ENCODE results near the gene RTEL1. TPM values are rescaled to one million over a fixed set of nuclear protein-coding genes. Genes with fewer than 3 reads are reported as not detected.

The RTEL1 gene
- total RNA-seq, 1 donor from 2014 or later = 17.7 TPM

DNA sequence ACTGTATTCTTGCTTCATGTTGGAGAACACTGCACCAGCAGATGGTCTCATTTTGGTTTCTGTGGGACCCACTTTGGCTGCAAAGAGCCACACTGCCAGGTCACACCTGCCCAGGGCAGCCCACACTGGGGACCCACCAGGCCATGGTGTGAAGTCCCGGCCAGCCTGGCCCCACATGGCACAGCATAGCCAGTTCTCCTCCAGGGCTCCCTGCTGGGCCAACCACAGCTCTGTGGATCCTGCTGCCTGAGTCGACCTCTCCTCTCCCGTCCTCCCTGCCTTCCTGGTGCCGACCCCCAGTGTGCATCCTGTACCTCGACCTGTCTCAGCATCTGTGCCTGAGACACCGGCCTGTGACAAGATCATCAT, 46.6 kb downstream of the RTEL1 start:
- H3K9me3 ChIP-seq = no peaks in the 10 kb centered on the region
- H3K4me3 ChIP-seq = no peak overlapping the region
- TF ChIP-seq POLR2AphosphoS5 (IDR thresholded peaks at IDR 0.05; ENCODE audit: insufficient read depth in 1 of 2, low read depth in 1 of 2) (no peak), POLR2A (IDR thresholded peaks at IDR 0.05) (no peak)
- TF ChIP-seq, protein P1, sequence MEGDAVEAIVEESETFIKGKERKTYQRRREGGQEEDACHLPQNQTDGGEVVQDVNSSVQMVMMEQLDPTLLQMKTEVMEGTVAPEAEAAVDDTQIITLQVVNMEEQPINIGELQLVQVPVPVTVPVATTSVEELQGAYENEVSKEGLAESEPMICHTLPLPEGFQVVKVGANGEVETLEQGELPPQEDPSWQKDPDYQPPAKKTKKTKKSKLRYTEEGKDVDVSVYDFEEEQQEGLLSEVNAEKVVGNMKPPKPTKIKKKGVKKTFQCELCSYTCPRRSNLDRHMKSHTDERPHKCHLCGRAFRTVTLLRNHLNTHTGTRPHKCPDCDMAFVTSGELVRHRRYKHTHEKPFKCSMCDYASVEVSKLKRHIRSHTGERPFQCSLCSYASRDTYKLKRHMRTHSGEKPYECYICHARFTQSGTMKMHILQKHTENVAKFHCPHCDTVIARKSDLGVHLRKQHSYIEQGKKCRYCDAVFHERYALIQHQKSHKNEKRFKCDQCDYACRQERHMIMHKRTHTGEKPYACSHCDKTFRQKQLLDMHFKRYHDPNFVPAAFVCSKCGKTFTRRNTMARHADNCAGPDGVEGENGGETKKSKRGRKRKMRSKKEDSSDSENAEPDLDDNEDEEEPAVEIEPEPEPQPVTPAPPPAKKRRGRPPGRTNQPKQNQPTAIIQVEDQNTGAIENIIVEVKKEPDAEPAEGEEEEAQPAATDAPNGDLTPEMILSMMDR (IDR thresholded peaks at IDR 0.05) = no peak
- peaks cover 0 to 21% of the 10 kb centered on the region in 2 donors for H3K36me3 ChIP-seq
- intact Hi-C loops (cut with DNase I) = no loop called here
- H3K4me1 ChIP-seq = peaks cover 28% of the 10 kb centered on the region
- no peak overlapping the region for H3K27ac ChIP-seq
- DNase-seq (ENCODE audit: extremely low spot score in 2 of 2) = no peak
- no peaks in the 10 kb centered on the region for H3K27me3 ChIP-seq

DNA sequence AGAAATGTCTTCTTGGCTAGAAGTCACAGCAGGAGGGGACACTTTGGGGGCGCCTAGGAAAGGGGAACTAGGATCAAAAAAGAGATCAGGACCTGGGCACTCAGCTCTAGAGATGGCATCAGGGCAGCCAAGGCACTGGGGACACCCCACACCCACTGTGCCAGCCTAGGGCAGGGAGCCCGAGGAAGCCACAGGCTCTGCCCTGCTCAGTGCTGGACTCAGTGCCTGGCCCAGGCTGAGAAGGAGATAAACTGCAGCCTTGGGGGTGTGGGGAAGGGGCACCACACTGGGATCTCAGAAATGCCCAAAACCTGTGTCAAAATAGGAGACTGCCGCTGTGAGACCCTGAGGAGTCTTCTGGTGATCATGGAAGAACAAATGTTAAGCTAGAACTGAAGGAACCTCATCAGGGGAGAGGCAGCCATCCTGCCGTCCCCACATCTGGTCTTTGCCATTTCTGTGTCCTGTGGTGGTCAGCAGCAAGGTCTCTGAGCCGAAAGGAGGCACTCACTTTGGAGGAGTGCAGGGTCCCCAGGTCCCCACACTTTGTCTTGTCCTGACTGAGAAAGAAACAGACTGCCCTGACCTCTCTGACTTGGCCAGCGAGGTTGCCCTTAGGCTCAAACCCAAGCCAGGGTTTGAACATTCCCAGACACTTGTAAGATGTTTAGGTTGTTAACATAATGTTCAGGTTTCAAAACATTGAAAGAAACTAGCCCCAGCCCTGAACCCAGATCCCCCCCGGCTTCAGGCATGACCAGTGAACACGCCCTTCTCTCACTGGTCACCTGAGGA, 47.3 kb downstream of the RTEL1 start:
- H3K4me1 ChIP-seq = peaks cover 26% of the 10 kb centered on the region
- DNase-seq (ENCODE audit: extremely low spot score in 2 of 2) = no peak
- no peak overlapping the region for H3K27ac ChIP-seq
- no peaks in the 10 kb centered on the region for H3K9me3 ChIP-seq
- intact Hi-C loops (cut with DNase I) = no loop called here
- TF ChIP-seq POLR2AphosphoS5 (IDR thresholded peaks at IDR 0.05; ENCODE audit: insufficient read depth in 1 of 2, low read depth in 1 of 2) (no peak), POLR2A (IDR thresholded peaks at IDR 0.05) (no peak)
- TF ChIP-seq, protein P1 (IDR thresholded peaks at IDR 0.05) = no peak
- peaks cover 0 to 21% of the 10 kb centered on the region in 2 donors for H3K36me3 ChIP-seq
- no peak overlapping the region for H3K4me3 ChIP-seq
- H3K27me3 ChIP-seq = no peaks in the 10 kb centered on the region

DNA sequence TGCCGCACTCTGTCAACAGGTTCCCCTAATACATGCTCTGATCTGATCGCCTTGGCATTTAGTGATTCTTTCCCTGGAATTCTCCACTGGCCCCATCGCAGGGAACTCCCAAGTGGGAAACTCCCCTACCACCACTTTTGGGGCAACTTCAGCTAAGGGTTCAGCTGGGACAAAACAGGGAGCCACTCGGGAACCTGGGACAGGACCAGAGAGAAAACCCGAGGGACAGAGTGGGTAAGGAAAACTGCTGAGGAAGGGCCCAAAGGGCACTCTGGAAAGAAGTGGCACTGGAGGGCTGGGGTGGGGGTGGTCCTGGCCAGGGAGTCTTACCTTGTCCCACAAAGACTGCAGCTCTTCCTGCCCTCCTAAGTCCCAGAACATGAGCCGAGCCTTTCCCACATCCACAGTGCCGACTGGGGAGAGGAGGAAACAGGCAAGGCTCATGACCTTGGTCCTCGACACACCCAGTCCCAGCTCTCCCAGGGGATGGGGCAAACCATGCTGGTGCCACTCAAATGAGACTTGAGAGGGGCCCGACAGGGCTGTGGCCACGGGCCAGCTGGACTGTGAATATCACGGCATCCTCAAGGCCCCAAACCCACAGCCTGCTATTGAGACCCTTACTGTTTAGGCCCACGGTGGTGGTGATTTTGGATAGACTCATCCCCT, 48.0 kb downstream of the RTEL1 start:
- H3K36me3 ChIP-seq = peaks cover 0 to 21% of the 10 kb centered on the region in 2 donors
- H3K27ac ChIP-seq = no peak overlapping the region
- H3K4me3 ChIP-seq = peak overlapping the region in 1 of 2 donors; percentile 93
- peaks cover 26% of the 10 kb centered on the region for H3K4me1 ChIP-seq
- intact Hi-C loops (cut with DNase I) = no loop called here
- no peak for DNase-seq (ENCODE audit: extremely low spot score in 2 of 2)
- H3K27me3 ChIP-seq = no peaks in the 10 kb centered on the region
- TF ChIP-seq POLR2A (IDR thresholded peaks at IDR 0.05) (no peak), POLR2AphosphoS5 (IDR thresholded peaks at IDR 0.05; ENCODE audit: insufficient read depth in 1 of 2, low read depth in 1 of 2) (no peak)
- TF ChIP-seq, protein P1 (IDR thresholded peaks at IDR 0.05) = no peak
- H3K9me3 ChIP-seq = no peaks in the 10 kb centered on the region

DNA sequence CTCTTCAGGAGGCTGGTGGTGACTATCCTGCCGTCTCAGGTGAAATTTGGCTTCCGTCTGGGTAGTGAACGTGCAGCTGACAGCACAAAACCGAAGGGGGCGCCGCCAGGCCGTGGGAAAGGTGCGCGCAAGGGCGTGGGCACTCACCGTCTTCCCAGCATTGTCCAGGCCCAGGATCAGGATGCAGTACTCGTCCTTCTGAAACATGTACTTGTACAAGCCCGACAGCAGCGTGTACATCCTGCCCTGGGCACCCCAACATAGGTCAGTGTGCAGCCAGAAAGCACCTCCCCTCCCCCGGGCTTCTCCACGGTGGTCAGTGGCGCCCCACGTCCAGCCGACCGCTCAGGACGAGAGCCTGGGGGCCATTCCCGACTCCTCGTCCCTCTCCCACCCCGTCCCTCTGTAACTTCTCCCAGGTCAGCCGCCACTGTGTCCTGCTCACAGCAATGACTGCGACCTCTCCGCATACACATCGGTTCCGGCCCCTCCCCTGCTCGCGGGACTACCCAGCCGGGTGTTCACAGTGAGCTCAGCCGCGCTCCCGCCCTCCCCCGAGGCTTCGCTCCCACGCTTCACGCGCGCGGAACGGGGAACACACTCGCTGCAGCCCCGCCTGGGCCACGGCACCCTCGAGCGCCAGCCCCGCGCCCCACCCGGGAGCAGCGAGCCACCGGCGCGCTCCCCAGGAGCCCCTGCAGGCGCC, 48.9 kb downstream of the RTEL1 start:
- no peak for DNase-seq (ENCODE audit: extremely low spot score in 2 of 2)
- Histone ChIP-seq H3K36me3 (peaks cover 4 to 25% of the 10 kb centered on the region in 2 donors), H3K27me3 (no peaks in the 10 kb centered on the region), H3K4me1 (peaks cover 30% of the 10 kb centered on the region), H3K9me3 (no peaks in the 10 kb centered on the region), H3K27ac (peak overlapping the region; percentile 82), H3K4me3 (peak overlapping the region; percentile 91 to 93)
- TF ChIP-seq POLR2A (IDR thresholded peaks at IDR 0.05) (no peak), POLR2AphosphoS5 (IDR thresholded peaks at IDR 0.05; ENCODE audit: insufficient read depth in 1 of 2, low read depth in 1 of 2) (no peak)
- TF ChIP-seq, protein P1 (IDR thresholded peaks at IDR 0.05) = no peak
- intact Hi-C loops (cut with DNase I) = no loop called here
